Peyer's patch (tissue), 4 donors: ENCODE data around the gene PTPN5. TPM values are rescaled to one million over a fixed set of nuclear protein-coding genes. Genes with fewer than 3 reads are reported as not detected.
"Not testable (repeated sequence)": the region's sequence is repeated elsewhere in the genome, so short reads cannot be mapped to it uniquely, and the experiment has no call there.

Experiments used
- DNase-seq, 3 donors: peaks; one replicate each; pipeline ENCODE4 v3.0.0-alpha.2; 2017 to 2019
- H3K27ac ChIP-seq, 4 donors: fragments of 200-600 bp; sonication (generic); one replicate each; pipeline ENCODE4 v1.5.1; 2016 to 2019
- H3K27me3 ChIP-seq, 2 donors: fragments of 200-600 bp; sonication (generic); one replicate each; pipeline ENCODE4 v1.5.1; 2019
- H3K36me3 ChIP-seq, 3 donors: fragments of 200-600 bp; sonication (generic); one replicate each; pipeline ENCODE4 v1.5.1; 2016 to 2019
- H3K4me1 ChIP-seq, 4 donors: fragments of 200-600 bp; sonication (generic); one replicate each; pipeline ENCODE4 v1.5.1; 2016 to 2019
- H3K4me3 ChIP-seq, 4 donors: fragments of 200-600 bp; sonication (generic); 1 replicate in 3 of 4; 2 replicates in 1 of 4; pipeline ENCODE4 v1.5.1; 2016 to 2019; ENCODE audit warnings: mild to moderate bottlenecking in 1 of 4
- H3K9me3 ChIP-seq, 4 donors: fragments of 200-600 bp; sonication (generic); one replicate each; pipeline ENCODE4 v1.5.1; 2016 to 2019; ENCODE audit warnings: mild to moderate bottlenecking in 1 of 4
- POLR2A ChIP-seq, 2 donors: fragments of 450-650 bp; IDR thresholded peaks; one replicate each; pipeline ENCODE4 v1.5.1; 2017; ENCODE audit warnings: antibody characterized with exemption in 2 of 2, mild to moderate bottlenecking in 2 of 2, moderate library complexity in 2 of 2
- total RNA-seq, 4 donors: library from RNA; depleted of rRNA; stranded (reverse); fragments of >200 nt; gene quantifications; one replicate each; pipeline ENCODE4 v1.1.0, GENCODE V29; 2016
- TF ChIP-seq, protein P1 (sequence below), 6 experiments: fragments of 450-650 bp in 4 of 6; fragments of 200-600 bp in 2 of 6; sonication (generic) in 1 of 6; IDR thresholded peaks; one replicate each; pipeline ENCODE4 v1.5.1; 2017 to 2019; ENCODE audit warnings: antibody characterized with exemption in 6 of 6, mild to moderate bottlenecking in 3 of 6, moderate library complexity in 1 of 6

PTPN5 gene
- total RNA-seq, 4 donors from 2014 or later = 0.76 to 1.7 TPM; not detected in 2

DNA sequence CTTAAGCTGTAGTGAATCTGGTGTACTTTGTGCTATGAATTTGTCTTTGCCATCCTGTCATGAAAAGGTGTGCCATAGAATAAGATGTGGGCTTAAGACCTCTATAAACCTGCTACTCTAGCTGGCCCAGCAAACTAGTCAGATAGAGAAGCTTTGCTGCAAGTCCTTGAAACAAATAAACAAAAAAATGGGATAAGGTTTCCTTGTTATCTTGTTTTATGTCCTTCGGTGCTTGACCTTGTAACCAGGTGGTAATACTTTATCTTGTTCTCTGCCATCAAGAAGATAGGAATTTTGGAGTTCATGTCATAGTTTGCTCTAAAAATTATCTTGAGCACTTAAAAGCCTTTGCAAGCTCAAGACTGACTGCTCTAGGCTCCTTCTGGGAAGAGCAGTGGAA is 107.3 kb downstream of the PTPN5 start:
- Histone ChIP-seq H3K27ac (no peak overlapping the region), H3K36me3 (no peaks in the 10 kb centered on the region), H3K9me3 (no peaks in the 10 kb centered on the region), H3K4me3 (no peak overlapping the region), H3K4me1 (no peaks in the 10 kb centered on the region), H3K27me3 (no peaks in the 10 kb centered on the region)
- DNase-seq = no peak
- TF ChIP-seq POLR2A (IDR thresholded peaks at IDR 0.05) = no peak
- TF ChIP-seq, protein P1, sequence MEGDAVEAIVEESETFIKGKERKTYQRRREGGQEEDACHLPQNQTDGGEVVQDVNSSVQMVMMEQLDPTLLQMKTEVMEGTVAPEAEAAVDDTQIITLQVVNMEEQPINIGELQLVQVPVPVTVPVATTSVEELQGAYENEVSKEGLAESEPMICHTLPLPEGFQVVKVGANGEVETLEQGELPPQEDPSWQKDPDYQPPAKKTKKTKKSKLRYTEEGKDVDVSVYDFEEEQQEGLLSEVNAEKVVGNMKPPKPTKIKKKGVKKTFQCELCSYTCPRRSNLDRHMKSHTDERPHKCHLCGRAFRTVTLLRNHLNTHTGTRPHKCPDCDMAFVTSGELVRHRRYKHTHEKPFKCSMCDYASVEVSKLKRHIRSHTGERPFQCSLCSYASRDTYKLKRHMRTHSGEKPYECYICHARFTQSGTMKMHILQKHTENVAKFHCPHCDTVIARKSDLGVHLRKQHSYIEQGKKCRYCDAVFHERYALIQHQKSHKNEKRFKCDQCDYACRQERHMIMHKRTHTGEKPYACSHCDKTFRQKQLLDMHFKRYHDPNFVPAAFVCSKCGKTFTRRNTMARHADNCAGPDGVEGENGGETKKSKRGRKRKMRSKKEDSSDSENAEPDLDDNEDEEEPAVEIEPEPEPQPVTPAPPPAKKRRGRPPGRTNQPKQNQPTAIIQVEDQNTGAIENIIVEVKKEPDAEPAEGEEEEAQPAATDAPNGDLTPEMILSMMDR (IDR thresholded peaks at IDR 0.05) = no peak

DNA sequence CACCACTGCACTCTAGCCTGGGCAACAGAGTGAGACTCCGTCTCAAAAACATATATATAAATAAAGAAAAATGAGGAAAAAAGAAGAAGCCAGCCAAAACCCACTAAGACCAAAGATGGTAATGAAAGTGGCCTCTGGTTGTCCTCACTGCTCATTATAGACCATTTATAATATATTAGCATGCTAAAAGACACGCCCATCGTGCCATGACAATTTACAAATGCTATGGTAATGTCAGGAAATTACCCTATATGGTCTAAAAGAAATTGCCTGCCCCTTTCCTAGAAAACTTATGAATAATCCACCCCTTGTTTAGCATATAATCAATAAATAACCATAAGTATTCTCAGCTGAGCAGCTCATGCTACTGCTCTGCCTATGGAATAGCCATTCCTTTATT is 109.1 kb downstream of the PTPN5 start:
- H3K4me1 ChIP-seq = no peaks in the 10 kb centered on the region
- no peaks in the 10 kb centered on the region for H3K36me3 ChIP-seq
- no peak overlapping the region for H3K4me3 ChIP-seq
- no peak for DNase-seq
- H3K9me3 ChIP-seq = no peaks in the 10 kb centered on the region
- H3K27me3 ChIP-seq = no peaks in the 10 kb centered on the region
- TF ChIP-seq, protein P1 (IDR thresholded peaks at IDR 0.05) = no peak
- no peak for TF ChIP-seq POLR2A (IDR thresholded peaks at IDR 0.05)
- H3K27ac ChIP-seq = no peak overlapping the region

DNA sequence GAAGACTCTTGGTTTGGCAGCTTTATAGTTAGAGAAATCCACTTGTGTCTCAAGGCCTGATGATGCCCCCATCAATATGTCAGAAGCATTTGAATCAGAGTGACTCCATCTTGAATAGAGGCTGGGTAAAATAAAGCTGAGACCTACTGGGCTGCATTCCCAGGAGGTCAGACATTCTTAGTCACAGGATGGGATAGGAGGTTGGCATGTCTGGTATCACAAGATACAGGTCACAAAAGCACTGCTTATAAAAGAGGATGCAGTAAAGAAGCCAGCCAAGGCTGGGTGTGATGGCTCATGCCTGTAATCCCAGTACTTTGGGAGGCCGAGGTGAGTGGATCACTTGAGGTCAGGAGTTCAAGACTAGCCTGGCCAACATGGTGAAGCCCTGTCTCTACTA is 109.6 kb downstream of the PTPN5 start:
- not testable (repeated sequence) for DNase-seq, H3K27me3 ChIP-seq, H3K36me3 ChIP-seq, H3K9me3 ChIP-seq, H3K4me3 ChIP-seq, H3K4me1 ChIP-seq, H3K27ac ChIP-seq

Other genes with a start within 250 kb of the PTPN5 start
- 10 to 100 TPM; 19.9 to 34.7 (median 26.3) TPM for gene UEVLD, start 203.1 kb downstream of the PTPN5 start, total RNA-seq
- gene MISFA, start 192.0 kb downstream of the PTPN5 start, total RNA-seq = not detected
- gene SPTY2D1, start 157.5 kb downstream of the PTPN5 start, total RNA-seq = 10 to 100 TPM; 14.2 to 19.3 (median 17.8) TPM
- 1 to 10 TPM in 2 of 4 donors, under 1 TPM in 1, not detected in 1; 0.53 to 4.4 (median 1.9) TPM for gene TMEM86A, start 93.0 kb downstream of the PTPN5 start, total RNA-seq
- gene IGSF22, start 65.6 kb downstream of the PTPN5 start, total RNA-seq = not detected
- gene MRGPRX1, start 147.6 kb upstream of the PTPN5 start, total RNA-seq = not detected